Lung microvascular endothelial cell (primary cell): ENCODE measurements around the gene EDEM2. TPM values are rescaled to one million over a fixed set of nuclear protein-coding genes. Genes with fewer than 3 reads are reported as not detected.
"Not testable (repeated sequence)": the region's sequence is repeated elsewhere in the genome, so short reads cannot be mapped to it uniquely, and the experiment has no call there.

Experiments
- DNase-seq, 2 donors: peaks; one replicate each; pipeline versions ENCODE4 v3.0.0 to v3.0.0-alpha.2; 2010; ENCODE audit warnings: low read depth in 2 of 2
- total RNA-seq: library from RNA; depleted of rRNA; stranded (reverse); fragments of >200 nt; gene quantifications from 2 replicates; pipeline ENCODE4 v1.2.1, GENCODE V29; 2014

The EDEM2 gene
- total RNA-seq, 1 donor from 2014 or later, result 123 TPM

- peak; percentile 37 to 43 for DNase-seq
Measured at GRCh38 chr20:35088231-35089145, 58.6 kb downstream of the EDEM2 start.

- DNase-seq, result peak in 1 of 2 donors; percentile 4
Measured at GRCh38 chr20:35087791-35088190, 59.3 kb downstream of the EDEM2 start.

- DNase-seq, result no peak
Measured at GRCh38 chr20:35087355-35087754, 59.8 kb downstream of the EDEM2 start.

- no peak for DNase-seq
Measured at GRCh38 chr20:35085477-35086225, 61.5 kb downstream of the EDEM2 start.

- DNase-seq, result no peak
Measured at GRCh38 chr20:35084998-35085397, 62.1 kb downstream of the EDEM2 start.

GRCh38 chr20:35080348-35080642 is 66.8 kb downstream of the EDEM2 start:
- not testable (repeated sequence) for DNase-seq

GRCh38 chr20:35079472-35080347 is 67.4 kb downstream of the EDEM2 start:
- DNase-seq, result no peak

- no peak for DNase-seq
Measured at GRCh38 chr20:35077872-35078271, 69.3 kb downstream of the EDEM2 start.

- no peak for DNase-seq
Measured at GRCh38 chr20:35077341-35077740, 69.8 kb downstream of the EDEM2 start.

GRCh38 chr20:35071436-35072153 is 75.5 kb downstream of the EDEM2 start:
- not testable (repeated sequence) for DNase-seq

- DNase-seq, result no peak
Measured at GRCh38 chr20:35066194-35066593, 80.9 kb downstream of the EDEM2 start.

Other genes starting within 250 kb of the EDEM2 start
- 54.3 and 61.1 TPM in 2 replicates for gene GSS, start 191.5 kb downstream of the EDEM2 start, total RNA-seq
- under 0.01 TPM in 2 replicates for gene MYH7B, start 191.5 kb downstream of the EDEM2 start, total RNA-seq
- gene TRPC4AP, start 54.5 kb downstream of the EDEM2 start, total RNA-seq, result 64.1 and 70.2 TPM in 2 replicates
- gene PROCR, start 24.7 kb upstream of the EDEM2 start, total RNA-seq, result 169 and 328 TPM in 2 replicates
- under 0.01 and 0.20 TPM in 2 replicates for gene MMP24, start 79.4 kb upstream of the EDEM2 start, total RNA-seq
- gene MMP24OS, start 130.8 kb upstream of the EDEM2 start, total RNA-seq, result 3.1 and 5.8 TPM in 2 replicates
- gene EIF6, start 137.4 kb upstream of the EDEM2 start, total RNA-seq, result 138 and 161 TPM in 2 replicates
- not detected in 2 replicates for gene FAM83C, start 145.1 kb upstream of the EDEM2 start, total RNA-seq